Muscle of back (tissue), 13 donors: ENCODE measurements around the gene NR2C2. TPM values are rescaled to one million over a fixed set of nuclear protein-coding genes. Genes with fewer than 3 reads are reported as not detected.
"Not testable (repeated sequence)": the region's sequence is repeated elsewhere in the genome, so short reads cannot be mapped to it uniquely, and the experiment has no call there.

Experiments used
- DNase-seq, 3 donors: peaks; one replicate each; pipeline versions ENCODE4 v3.0.0 to v3.0.0-alpha.2; 2013
- long read RNA-seq, 9 donors: transcript quantifications; one replicate each; lab custom pipeline, GENCODE V29; 2026
- polyA plus RNA-seq, 10 donors: library from polyadenylated mRNA; unstranded; fragments of 120-200 nt; gene quantifications; one replicate each; pipeline ENCODE4 v1.2.1, GENCODE V29; 2013; ENCODE audit not compliant: insufficient read length in 10 of 10

Gene NR2C2
- polyA plus RNA-seq: 10 to 100 TPM; 25.7 to 43.4 (median 33.8) TPM
- long read RNA-seq, donor 1, partial matches to known transcripts: 5 of 6 reads
- long read RNA-seq, donor 1, other reads (novel, unspliced or antisense): 0 of 6 reads
- long read RNA-seq, donor 2, partial matches to known transcripts: 37 of 39 reads
- long read RNA-seq, donor 2, other reads (novel, unspliced or antisense): 0 of 39 reads
- long read RNA-seq, donor 3: 0 reads
- long read RNA-seq, donor 4, partial matches to known transcripts: 0 of 1 reads
- long read RNA-seq, donor 4, other reads (novel, unspliced or antisense): 0 of 1 reads
- long read RNA-seq, donor 5, partial matches to known transcripts: 22 of 23 reads
- long read RNA-seq, donor 5, other reads (novel, unspliced or antisense): 0 of 23 reads
- long read RNA-seq, donor 6, partial matches to known transcripts: 0 of 4 reads
- long read RNA-seq, donor 6, other reads (novel, unspliced or antisense): 0 of 4 reads
- long read RNA-seq, donor 7, partial matches to known transcripts: 23 of 63 reads
- long read RNA-seq, donor 7, other reads (novel, unspliced or antisense): 37 of 63 reads
- long read RNA-seq, donor 8, partial matches to known transcripts: 21 of 24 reads
- long read RNA-seq, donor 8, other reads (novel, unspliced or antisense): 0 of 24 reads
- long read RNA-seq, donor 9, partial matches to known transcripts: 0 of 2 reads
- long read RNA-seq, donor 9, other reads (novel, unspliced or antisense): 0 of 2 reads

DNA sequence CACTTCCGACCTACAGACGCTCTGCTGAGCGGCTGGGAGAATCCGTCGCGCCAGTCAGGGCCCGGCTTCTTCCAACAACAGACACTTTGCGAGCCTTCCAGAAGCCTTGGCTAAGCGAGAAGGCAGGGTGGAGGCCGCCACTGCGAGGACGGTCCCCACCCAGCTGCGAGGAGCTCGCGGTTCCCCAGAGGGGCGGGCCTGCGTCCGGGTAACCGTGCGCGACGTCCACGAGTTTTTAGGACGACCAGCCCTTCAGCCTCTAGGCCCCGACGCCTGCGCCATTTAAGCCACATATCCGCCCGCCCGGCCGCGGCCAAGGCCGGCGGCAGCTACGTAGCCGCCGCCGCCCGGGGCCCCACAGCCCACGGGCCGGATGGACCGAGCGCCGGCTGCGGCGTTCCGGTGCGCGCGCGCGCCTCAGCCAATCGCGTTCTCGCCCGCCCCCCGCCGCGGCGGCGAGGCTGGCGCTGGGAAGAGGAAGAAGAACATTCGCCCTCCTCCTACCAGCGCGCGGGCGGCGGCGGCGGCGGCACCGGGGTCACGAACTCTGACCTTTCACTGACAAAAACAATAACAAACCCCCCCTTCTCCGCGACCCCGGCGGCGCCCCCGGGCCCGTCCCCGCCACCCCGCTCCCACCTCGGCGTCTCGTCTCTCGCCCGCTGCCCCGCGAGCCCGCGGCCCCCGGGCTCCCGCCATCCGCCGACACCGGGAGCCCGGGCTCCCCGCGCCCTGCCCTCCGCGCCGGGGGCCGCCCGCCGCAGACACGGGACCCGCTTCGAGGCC lies at the start of gene NR2C2:
Gene NR2C2, plus strand, starts transcription at position 484 of the 786 bp plus-strand sequence. CDS start 56,332 bp downstream, outside the sequence.
- DNase-seq: peak; percentile 82 to 94 (median 88)

DNA sequence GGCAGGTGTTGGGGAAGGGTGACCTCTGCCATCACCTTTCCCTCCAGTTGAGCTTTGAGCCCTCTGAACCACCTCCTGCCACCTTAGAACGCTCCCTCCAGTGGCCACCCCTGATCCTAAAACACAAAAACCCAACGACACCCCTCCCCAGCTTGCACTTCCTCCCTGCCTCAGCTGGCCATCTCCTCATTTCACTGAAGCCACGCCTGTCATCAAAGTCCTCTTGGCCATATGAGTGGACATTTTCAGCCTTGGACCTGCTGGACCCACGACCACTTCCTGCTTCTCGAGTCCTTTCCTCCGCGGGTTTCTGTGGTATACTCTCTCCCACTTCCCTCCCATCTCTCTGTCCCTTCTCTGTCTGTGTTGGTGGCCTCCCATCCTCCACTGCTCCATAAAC lies 48.5 kb upstream of the NR2C2 start:
- no peak for DNase-seq

DNA sequence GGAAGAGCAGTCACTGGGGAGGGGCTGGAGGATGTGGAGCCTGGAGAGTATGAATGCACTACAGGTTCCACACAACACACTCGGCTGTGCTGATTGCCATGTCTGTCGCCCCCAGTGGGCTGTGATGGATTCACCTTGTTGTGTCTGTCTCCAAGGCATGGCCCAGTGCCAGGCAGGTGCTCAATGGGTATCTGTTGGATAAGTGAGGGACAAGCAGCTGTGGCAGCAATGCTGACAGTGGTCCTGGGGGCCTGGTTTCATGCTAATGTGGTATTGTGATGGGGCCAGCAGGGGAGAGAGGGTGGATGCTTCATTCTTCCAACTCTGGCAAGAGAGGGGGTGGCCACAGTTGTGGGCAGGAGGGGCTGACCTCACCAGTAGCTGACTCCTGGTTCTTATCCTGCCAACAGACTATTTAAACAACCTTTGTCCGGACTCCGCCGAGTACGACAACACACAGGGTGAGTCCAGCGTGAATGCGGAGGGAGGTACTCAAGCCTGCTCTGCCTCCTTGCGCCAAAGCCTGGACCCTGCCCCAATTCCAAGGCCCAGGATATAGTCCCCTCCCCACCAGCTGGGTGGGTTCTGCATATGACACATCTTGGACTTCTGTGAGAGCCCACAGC lies 47.3 kb upstream of the NR2C2 start:
- no peak for DNase-seq

DNA sequence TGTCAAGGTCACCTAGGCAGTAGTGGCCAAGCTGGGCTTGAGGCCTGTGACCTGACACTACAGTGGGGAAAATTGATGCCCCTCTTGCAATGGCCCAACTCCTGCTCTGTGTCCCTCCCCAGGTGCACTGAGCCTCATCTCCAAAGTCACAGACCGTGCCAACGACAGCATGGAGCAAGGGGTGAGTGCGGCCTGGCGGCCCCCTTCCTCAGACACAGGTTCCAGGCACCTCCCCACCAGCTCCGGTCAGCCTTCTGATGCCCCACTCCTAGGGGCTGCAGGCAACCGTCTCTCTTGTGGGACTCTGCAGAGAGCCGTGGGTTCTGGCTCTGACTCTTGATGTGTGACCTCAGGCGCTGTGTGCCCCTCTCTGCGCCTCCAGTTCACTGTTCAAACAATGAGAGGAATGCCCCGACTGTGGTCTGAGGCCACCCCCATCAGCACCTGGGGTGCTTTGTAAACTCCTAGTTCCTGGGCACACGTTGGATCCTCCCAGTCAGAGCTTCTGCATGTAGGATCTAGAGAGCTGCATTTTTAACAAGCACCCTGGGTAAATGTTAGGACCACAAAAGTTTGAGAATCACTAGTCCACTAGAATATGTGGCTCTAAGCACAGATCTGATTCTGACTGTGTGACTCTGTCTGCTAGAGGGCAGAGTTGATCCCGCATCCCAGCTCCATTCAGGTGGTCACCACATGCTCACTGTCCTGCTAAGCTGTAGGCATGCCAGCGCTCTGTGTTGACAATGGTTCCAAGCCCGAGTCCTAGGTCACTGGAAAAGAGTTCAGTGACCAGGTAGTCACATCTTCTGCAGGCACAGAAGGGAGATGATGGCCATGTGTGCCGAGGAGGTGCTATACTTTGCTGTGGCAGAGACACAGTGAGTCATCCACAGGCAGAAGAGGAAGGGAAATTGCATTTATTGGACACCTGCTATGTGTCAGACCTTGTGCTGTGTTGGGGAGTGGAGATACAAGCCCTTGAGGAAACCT lies 46.2 kb upstream of the NR2C2 start:
- DNase-seq: no peak

DNA sequence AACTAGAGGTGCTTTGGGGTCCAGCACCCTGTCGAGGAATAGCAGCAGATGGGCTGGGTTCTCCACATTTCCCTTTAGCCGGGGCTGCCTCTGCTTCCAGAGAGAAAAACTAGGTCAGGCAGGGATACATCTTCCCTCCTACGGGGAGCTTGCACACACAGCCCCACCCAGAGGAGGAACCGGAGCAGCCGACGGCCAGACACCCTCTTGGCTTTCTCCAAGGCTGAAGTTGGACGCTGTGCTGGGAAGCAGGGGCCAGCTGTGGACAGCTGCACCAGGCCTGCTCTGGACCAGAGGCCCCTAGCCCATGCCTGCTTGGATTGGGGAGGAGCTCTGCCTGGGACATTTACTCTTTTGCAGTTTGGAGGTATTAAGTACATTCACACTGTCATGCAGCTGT lies 44.7 kb upstream of the NR2C2 start:
- DNase-seq: peak; percentile 76 to 95 (median 87)

DNA sequence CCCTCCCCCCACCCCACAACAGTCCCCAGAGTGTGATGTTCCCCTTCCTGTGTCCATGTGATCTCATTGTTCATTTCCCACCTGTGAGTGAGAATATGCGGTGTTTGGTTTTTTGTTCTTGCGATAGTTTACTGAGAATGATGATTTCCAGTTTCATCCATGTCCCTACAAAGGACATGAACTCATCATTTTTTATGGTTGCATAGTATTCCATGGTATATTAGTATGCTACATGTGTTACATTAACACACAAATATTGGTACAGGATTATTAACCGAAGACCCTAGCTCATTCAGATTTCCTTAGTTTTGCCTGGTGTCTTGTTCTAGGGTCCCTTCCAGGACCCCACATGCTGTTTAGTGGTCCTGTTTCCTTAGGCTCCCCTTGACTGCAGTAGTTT lies 43.9 kb upstream of the NR2C2 start:
- DNase-seq: not testable (repeated sequence)

DNA sequence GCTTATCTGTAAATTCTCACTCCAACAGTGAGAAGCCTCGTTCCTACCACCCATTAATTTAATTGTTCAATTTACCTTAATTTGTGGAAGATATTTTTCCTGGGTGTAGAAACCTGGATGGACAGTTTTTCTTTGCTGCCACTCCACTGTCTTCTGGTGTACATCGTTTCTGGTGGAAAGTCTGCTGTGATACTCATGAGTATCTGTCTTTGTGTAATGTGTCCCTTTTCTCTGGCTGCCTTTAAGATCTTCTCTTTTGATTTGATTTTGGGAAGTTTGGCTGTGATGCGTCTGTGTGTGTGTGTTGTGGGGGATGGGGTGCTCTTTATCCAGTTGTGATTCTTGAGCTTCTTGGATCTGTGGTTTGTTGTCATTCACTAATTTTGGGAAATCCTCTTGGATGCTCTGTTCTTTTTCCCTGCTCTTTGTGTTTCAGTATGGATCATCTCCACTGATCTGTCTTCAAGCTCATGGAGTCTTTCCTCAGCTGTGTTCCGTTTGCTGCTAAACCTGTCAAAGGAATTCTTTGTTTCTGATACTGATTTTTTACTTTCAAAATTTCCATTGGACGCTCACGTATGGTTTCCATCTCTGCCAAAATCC lies 42.2 kb upstream of the NR2C2 start:
- DNase-seq: no peak

DNA sequence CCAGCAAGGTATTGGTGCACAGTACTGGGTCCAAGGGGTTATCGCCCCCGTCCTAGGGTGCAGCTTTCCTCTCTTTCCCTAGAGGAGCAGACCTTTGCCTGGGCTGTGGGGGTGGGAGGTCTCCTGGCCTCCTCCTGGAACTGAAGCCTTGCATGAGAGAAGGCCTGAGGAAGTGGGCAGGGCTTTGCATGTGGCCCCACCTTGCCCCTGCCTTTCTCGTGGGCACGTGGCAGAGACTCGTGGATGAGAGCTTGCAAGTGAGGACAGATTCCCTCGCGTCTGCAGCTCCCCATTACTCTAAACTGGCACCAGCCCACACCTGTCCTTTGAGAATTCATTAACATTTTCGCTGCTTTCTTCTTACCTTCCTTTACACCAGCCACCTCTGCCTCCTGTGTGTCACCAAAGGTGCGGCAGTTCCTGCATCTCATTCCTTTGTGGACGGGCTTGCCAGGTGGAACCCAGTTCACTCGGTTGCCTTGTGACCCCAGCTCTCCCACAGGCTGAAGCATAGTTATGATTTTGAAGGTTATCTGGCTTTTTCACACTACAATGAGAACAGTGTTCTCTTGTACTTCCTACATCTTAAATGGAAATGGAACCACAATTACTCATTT lies 40.9 kb upstream of the NR2C2 start:
- DNase-seq: no peak

GRCh38 chr3:14907043-14907966 lies 40.1 kb upstream of the NR2C2 start:
- DNase-seq: peak in 1 of 3 donors; percentile 58

DNA sequence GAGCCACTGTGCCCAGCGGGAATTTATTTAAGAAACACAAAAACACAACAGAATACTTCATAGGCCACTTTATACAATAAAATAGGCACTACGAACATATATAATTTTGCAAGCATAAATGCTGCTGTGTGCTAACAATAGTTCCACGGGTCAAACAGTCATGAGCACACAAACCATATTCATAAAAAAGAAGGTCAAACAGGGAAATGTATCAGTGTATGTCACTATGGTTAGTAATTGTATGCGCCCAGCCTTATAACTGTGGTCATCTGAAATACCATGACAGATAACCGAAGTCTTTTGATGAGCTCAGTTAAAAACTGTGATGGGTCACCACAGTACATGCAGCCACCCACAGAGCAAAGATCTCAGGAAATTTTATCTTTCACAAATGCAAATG lies 38.1 kb upstream of the NR2C2 start:
- no peak for DNase-seq

DNA sequence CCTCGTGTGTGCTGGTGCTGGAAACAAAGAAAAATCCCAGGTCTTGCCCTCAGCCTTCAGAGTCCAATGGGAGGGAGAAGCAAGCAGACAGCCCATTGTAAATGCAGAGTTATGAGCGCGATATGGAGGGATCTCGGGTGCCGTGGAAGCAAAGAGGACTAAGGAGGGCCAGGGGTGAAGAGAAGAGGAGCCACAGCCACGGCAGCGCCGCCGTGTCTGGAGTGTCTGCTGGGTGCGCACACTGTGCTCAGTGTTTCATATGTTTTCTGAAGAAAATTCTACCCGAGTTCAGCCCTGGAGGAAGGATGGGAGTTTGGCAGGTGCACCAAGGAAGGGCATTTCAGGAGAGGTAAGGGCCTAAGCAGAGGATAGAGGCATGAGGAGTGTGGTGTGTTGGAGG lies 35.7 kb upstream of the NR2C2 start:
- no peak for DNase-seq

DNA sequence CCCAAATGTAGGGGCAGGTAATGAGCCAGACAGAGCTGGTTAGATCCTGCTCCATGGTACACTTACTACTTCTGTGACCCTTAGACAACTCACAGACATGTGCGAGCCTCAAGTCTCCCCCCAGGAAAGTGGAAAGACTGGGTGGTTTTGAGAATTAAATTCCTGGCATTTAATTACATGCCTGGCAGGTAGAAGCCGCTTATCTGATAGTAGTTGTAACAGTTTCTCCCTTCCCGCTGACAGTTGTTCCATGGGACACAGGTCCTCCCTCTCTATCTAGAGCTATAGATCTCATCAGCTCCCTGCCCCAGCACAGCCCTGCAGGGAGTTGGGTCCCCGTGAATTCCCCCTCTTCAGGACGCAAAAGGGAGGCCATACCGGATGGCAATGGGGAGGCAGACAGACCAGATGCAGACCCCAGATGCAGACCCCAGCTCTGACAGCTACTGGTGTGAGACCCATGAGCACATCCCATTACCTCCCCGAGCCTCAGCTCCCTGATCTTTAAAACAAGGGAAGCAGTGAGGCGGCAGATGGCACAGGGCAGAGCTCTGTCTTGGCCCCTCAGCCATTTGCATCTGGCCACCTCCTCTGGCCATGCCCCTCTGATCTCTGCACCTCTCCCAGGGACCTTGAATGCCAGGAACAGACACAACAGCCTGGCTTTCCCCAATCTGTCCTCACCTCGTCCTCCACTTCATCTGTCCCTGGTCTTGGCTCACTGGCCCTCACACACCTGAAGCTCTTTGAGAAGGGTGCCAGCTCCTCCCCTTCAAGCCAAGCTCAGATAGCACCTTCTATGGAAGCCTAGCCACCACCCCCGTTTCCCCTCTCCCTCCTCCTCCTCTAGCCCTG lies 34.1 kb upstream of the NR2C2 start:
- no peak for DNase-seq

DNA sequence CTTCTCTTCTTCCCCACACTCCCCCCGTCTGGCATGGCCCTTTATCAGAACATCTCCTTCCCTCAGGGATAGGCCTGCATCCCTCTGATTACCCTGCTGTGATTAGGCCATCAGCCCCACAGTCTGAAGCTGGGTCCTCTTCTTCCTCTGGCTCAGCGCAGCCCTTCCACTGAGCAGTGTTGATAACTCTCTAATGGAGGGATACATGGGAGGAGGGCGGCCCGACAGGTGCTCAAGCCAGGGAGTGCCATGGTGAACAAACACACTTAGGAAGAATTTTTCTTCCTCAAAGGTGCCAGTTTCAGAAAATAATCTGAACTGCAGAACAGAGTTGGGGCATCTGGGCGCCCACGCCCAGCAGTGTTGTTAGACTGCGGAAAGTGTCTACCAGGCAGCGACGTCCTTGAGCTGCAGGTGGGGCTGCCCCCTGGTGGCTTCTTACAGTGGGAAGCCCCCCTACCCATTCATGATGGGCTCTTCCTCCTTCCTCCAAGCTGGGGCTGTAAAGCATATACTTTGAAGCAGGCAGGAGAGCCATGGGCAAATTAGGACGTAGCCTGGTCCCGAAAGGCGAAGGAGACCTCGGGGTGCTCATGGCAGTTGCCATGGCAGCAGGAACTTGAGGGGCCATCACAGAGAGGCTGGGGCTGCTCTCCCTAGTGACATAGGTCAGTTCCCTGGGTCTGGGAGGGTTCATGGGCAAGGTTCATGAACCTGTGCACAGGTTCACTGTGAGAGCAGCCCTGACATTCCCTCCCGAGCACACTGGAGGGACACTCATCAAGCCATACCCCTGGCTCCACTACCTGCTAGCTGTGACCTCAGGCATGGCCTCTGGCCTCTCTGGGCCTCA lies 33.2 kb upstream of the NR2C2 start:
- no peak for DNase-seq

DNA sequence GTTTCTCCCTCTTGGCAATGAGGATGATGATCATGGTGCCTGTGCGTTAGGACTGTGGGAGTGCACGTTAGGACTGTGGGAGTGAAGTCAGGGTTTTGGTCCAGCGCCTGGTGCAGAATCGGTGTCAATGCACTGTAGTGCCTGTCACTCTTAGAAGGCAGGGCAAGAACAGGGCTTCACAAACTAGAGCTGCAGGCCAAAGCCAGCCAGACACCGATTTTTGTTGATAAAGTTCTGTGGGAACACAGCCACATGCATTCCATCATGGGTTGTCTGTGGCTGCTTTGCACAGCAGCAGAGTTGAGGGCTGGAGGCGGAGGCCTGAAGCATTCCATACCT lies 32.6 kb upstream of the NR2C2 start:
- DNase-seq: no peak

DNA sequence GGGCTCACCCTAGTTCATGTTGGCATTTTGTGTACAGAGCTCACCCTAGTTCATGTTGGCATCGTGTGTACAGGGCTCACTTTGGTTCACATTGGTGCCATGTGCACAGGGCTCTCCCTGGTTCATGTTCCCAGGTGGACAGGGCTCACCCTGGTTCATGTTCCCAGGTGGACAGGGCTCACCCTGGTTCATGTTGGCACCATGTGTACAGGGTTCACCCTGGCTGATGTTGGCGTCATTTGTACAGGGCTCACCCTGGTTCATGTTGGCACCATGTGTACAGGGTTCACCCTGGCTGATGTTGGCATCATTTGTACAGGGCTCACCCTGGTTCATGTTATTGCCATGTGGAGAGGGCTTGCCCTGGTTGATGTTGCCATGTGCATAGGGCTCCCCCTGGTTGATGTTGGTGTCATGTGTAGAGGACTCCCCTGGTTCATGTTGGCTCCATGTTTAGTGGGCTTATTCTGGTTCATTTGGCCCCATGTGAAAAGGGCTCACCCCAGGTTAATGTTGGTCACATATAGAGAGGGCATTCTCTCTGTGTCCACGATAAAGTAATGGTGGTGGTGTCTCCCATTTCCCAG lies 31.7 kb upstream of the NR2C2 start:
- no peak for DNase-seq

DNA sequence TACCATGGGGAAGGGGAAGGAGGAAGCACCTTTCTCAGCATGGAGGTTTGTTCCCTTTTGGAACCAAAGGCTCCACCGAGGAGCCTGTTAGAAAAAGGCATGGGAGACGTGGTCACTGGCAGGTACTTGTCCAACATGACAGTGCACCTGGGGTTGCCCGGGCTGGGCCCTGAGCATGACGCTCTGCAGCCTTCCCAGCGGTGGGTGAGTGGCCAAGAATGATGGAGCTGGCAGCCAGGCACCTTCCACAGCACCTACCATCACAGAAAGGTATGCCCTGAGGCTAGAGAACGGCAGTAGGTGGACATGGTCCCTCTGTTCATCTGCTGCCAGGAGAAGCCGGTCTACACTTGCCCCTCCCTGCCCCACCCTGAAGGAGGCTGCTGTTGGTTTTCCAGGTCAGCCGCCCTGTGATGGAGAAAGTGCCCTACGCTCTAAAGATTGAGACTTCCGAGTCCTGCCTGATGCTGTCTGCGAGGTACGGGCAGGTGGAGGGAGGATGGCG lies 29.0 kb upstream of the NR2C2 start:
- no peak for DNase-seq
